HG02840 (cell line): Measurements from ENCODE around the gene ULBP2.
"Not testable (repeated sequence)": the region's sequence is repeated elsewhere in the genome, so short reads cannot be mapped to it uniquely, and the experiment has no call there.

ENCODE experiments used
- ATAC-seq: cut with Tn5 transposase; IDR thresholded peaks from one replicate; pipeline ENCODE4 v1.9.1; 2021; ENCODE audit warnings: mild to moderate bottlenecking, moderate library complexity, moderate number of reproducible peaks; ENCODE audit not compliant: unreplicated experiment, low FRiP score

ULBP2 gene

DNA sequence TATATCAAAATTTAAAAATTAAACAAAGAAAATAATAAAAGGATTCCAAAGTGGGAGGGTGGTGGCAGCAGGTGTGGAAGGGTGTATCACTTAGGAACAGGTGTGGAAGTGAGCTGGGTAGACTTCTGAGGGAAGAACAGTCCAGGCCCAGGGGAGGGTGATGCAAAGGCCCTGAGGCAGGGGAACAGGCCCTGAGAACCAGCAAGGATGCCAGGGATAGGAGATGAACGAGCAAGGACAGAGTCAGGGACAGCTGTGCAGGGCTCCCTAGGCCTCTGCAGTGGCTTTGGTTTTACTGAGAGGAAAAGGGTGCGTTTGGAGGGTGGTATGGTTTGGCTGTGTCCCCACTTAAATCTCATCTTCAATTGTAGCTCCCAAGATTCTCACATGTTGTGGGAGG is 34.5 kb upstream of the ULBP2 start:
- no peak for ATAC-seq

GRCh38 chr6:149908480-149908879 is 33.3 kb upstream of the ULBP2 start:
- ATAC-seq = not testable (repeated sequence)

DNA sequence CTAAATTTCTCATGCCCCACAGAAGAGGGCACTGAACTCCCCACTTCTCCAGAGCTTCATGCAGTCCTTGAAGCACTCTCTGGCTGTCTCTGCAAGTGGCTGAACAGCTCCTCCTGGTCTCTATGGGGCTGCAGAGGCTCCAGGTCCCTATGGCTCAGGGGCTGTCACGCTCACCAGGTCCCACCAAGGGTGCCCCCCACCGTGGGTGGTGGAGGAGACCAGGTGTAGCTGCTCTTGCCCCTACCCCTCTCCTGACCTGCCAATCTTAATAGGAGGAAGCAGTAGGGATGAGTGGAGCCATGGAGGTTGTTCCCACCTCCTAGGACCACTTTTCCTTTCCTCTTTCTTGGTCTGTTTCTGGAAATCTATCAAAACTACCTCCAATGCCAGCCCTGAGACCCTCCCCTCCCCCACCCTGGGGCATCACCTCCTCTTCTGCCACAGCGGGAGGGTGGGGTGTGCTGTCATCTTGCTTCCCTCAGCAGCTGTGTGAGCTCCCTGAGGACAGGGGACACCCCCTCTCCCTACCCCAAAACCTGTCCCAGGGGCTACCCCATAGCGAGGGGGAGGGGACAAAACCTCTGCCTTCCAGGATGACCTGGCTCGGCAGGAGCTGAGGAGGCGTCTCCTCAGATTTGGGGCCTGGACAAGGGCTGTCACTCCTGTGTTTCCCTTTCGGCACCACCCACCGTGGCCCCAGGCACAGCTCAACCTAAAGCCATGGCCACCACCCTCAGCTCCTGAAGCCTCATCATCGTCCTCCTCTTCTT is 31.9 kb upstream of the ULBP2 start:
- ATAC-seq = no peak

- ATAC-seq = no peak
Measured at GRCh38 chr6:149910721-149911151, 31.1 kb upstream of the ULBP2 start.

- not testable (repeated sequence) for ATAC-seq
Measured at GRCh38 chr6:149912680-149913079, 29.1 kb upstream of the ULBP2 start.

DNA sequence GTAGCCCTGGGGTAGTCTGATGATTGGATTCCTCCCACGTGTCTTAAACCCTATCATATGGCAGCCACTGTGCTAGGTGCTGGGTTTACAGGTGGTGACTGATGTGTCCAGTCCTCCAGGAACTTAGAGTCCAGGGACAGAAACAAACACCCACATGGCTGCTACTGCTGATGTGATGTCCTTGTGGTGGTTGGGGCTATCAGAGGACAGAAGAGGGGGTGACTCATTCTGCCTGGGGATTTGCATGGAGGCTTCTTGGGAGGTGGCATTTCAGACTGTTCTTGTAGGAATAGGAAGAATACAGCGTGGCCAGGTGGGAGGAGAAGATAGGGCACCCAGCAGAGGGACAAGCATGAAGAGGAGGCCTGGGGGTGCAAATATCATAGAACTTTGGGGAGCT is 28.7 kb upstream of the ULBP2 start:
- no peak for ATAC-seq

GRCh38 chr6:149913540-149914240 is 28.1 kb upstream of the ULBP2 start:
- ATAC-seq = no peak

DNA sequence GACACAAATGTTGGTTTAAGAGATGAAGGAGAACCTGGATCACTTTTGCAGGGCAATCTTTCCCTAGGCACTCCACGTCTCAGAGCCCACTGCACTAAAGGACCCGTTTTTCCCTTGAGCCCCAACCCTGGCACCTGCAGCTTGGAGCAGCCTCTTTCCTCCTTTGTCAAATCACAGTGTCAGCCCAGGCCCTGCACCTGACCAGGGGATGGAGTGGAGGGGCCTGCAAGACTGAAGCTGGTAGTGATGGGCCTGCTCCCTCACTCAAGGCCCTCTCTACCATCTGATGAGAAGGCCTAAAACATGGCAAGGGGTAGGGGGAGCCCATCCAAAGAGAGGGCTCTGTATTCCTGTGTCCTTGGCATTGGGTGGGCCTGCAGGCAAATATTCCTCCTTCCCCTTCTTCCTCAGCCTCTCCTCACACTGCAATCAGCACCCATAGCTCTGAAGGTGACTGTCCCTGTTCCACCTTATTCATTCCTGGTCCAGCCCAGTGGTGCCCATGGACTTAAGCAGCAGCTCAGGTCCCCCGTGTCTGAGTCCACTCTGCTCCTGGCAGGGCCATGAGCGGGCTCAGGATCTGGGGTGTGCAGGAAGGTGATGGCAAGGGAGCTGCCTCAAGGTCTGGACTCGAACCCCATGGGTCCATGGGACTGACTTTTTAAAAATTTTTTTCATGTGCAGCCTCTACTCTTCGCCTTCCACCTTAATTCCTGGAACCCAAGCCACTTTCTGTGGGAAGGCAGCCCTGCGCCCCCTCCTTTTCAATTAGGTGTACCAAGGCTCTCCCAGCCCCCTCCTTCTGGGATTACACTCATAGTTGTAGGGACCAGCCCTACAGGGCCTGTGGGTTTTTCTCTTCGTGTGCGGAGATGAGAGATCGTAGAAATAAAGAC is 25.6 kb upstream of the ULBP2 start:
- ATAC-seq = no peak

DNA sequence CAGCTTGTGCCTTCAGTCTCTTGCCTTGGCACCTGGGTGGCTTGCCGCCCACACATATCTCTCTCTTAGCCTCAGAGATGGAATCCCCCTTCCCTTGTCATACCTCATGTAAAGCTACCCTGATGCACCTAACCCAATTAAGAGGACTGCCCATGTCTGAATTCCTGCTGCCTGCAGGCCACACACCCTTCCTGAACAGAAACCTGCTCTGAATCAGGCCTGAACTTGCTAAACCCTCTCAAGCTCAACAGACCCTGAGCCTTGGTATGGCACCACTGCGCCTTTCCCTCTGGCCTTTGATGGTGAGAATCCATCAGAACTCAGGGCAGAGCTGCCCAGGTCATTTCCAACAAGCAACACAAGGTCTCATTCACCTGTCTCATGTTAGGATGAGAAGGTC is 24.1 kb upstream of the ULBP2 start:
- ATAC-seq = no peak

- no peak for ATAC-seq
Measured at GRCh38 chr6:149918151-149918905, 23.5 kb upstream of the ULBP2 start.

GRCh38 chr6:149919126-149919833 is 22.5 kb upstream of the ULBP2 start:
- not testable (repeated sequence) for ATAC-seq

GRCh38 chr6:149919834-149920225 is 22.0 kb upstream of the ULBP2 start:
- no peak for ATAC-seq

GRCh38 chr6:149921361-149921760 is 20.5 kb upstream of the ULBP2 start:
- no peak for ATAC-seq

- ATAC-seq = not testable (repeated sequence)
Measured at GRCh38 chr6:149922091-149922490, 19.7 kb upstream of the ULBP2 start.

GRCh38 chr6:149922642-149923326 is 19.0 kb upstream of the ULBP2 start, which contains the start of gene RAET1G:
Gene RAET1G (minus strand): TSS chr6:149923121. CDS start chr6:149923010, 111 bp downstream.
- ATAC-seq = no peak

GRCh38 chr6:149923327-149923986 is 18.4 kb upstream of the ULBP2 start:
- no peak for ATAC-seq

DNA sequence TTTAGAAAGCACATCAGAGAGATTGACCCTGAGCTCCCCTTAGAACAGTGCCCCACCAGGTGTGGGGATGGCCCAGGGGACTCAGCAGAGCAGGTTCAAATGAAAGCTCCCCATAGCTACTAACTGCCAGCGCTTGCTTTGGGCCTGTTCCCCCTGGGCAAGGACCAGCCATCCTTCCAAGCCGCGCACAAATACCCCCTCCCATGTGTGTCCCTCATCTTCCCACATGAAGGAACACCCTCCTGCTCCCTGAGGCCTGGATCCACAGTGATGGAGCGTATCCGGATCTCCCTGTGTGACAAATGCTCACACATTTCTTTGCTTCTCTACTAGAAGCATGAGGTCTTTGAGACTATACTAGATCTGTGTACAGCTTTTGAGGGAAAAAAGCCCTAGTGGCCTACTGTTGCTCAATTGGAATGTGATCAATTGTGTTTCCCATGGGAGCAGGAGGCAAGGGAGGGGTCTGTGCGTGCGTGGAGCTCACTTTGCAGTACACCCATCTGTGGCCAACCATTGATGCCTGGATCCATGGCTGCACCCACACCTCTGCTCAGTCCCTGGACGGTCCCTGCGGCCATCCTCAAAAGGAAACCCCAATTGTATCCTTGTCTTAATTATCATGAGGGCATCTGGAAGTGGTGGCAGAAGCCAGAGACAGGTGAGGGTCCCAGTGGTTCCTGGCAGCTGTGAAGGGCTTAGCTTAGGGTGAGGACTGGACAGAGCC is 17.4 kb upstream of the ULBP2 start:
- ATAC-seq = no peak

DNA sequence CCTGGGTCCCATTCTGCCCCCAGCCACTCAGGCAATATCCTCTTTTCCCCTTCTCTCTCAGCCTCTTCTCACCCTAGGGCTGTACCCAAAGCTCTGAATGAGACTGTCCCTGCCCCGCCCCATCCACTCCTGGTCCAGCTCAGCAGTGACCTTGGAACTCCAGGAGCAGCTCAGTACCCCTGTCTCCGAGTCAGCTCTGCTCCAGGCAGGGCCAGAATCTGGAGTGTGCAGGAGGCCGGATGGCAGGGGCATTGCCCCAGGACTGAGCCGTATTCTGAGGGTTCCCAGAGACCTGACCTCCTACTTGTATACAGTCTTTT is 16.9 kb upstream of the ULBP2 start:
- no peak for ATAC-seq
